ENCODE results near the gene GCFC2.

GRCh38 chr2:75676464-75676863, 34.3 kb downstream of the GCFC2 start:
- TF ChIP-seq EZH2phosphoT487 (IDR thresholded peaks at IDR 0.05; ENCODE audit: low read depth, severe bottlenecking, unreplicated experiment): no peak
- no peak for TF ChIP-seq EZH2 (IDR thresholded peaks at IDR 0.05; ENCODE audit: borderline replicate concordance)
